Measurements from ENCODE around the gene COBL.

The COBL gene

DNA sequence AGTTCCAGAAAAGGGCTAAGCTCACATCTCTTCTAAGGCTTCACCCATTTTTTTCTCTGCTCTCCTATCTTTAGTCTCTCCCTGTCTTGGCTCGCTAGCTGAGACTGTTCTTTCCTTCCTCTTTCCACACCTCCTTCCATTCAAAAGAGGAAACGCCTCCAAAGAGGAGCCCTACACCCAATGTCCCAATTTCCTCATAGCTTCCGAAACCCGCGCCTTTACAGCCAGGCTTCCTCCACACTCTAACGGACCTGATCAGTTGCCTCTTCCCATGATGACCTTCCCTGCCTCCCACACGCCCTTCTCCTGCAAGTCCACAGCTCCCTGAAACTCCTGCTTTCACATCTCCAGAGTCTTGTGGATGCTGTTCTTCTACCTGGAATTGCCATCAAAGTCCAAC is 71.7 kb downstream of the COBL start:
- no peak overlapping the region for H3K4me3 ChIP-seq (replicated peaks; ENCODE audit: low read depth, low read length)
- no peak for DNase-seq (ENCODE audit: extremely low read depth, low read depth)
- TF ChIP-seq, protein P1, sequence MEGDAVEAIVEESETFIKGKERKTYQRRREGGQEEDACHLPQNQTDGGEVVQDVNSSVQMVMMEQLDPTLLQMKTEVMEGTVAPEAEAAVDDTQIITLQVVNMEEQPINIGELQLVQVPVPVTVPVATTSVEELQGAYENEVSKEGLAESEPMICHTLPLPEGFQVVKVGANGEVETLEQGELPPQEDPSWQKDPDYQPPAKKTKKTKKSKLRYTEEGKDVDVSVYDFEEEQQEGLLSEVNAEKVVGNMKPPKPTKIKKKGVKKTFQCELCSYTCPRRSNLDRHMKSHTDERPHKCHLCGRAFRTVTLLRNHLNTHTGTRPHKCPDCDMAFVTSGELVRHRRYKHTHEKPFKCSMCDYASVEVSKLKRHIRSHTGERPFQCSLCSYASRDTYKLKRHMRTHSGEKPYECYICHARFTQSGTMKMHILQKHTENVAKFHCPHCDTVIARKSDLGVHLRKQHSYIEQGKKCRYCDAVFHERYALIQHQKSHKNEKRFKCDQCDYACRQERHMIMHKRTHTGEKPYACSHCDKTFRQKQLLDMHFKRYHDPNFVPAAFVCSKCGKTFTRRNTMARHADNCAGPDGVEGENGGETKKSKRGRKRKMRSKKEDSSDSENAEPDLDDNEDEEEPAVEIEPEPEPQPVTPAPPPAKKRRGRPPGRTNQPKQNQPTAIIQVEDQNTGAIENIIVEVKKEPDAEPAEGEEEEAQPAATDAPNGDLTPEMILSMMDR (IDR thresholded peaks at IDR 0.05; ENCODE audit: low read depth, low read length, missing control alignments) = no peak

DNA sequence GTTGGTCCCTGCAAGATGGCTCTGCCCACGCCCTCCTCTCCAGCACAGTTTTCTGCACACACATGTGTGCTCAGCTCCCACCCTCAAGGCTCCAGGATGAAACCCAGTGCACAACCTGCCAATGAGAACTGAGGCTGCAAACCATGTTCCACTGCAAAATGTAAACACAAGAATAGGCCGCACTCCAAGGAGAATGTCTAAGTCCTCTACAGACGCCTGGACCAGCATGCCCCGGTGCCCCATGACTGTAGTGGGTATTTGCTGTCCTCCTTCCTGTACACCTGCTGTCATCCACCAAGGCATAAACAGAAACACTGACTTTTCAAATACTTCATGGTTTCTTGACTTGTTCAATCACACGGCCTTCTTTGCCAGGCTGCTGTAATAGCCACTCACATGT is 72.6 kb downstream of the COBL start:
- TF ChIP-seq, protein P1 (IDR thresholded peaks at IDR 0.05; ENCODE audit: low read depth, low read length, missing control alignments) = no peak
- H3K4me3 ChIP-seq (replicated peaks; ENCODE audit: low read depth, low read length) = no peak overlapping the region
- no peak for DNase-seq (ENCODE audit: extremely low read depth, low read depth)

DNA sequence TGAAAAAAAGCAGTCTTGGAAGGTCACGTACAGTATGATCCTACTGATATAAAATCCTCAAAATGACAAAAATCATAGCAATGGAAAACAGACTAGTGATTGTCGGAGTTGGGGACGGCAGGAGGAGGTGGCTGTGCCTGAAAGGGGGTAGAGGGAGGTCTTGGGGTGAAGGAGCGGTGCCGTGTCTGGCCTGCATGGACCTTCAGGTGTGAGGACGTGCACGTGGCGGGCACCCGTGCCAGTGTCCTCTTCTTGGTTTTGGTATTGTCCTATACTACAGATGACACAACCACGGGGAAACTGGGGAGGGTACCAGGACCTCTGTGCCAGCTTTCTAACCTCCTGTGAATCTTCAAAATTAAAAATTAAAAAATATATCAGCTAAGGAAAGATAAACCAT is 73.0 kb downstream of the COBL start:
- no peak for DNase-seq (ENCODE audit: extremely low read depth, low read depth)
- TF ChIP-seq, protein P1 (IDR thresholded peaks at IDR 0.05; ENCODE audit: low read depth, low read length, missing control alignments) = no peak
- H3K4me3 ChIP-seq (replicated peaks; ENCODE audit: low read depth, low read length) = no peak overlapping the region

DNA sequence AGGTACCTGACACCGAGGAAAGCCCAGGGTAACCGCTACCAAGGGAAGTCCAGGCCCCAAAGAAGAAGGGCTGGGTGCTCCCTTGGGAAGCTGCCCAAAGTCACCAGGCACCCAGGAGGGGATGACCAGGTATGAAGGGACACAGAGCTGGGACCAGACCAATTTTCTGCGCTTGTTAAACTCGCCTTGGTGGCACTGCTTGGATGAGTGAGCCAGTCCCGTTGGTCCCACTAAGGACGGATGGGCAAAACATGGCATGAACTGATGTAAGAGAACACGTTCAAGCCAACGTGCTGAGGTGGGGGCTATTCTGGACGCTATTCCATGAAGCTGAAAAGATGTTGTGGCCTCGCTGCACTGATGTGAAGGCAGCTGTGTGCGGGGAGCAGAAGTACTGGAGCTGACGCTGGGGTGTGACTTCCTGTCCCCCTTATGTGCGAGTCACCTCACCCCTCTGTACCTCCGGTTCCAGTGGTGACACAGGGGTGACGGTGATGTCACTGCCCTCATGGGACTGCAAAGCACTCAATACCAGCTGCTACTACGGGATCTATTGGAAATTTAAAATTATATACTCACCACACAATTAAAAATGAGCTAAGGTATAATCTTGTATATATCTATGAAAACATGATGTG is 73.6 kb downstream of the COBL start:
- H3K4me3 ChIP-seq (replicated peaks; ENCODE audit: low read depth, low read length) = no peak overlapping the region
- DNase-seq (ENCODE audit: extremely low read depth, low read depth) = no peak
- TF ChIP-seq, protein P1 (IDR thresholded peaks at IDR 0.05; ENCODE audit: low read depth, low read length, missing control alignments) = no peak

DNA sequence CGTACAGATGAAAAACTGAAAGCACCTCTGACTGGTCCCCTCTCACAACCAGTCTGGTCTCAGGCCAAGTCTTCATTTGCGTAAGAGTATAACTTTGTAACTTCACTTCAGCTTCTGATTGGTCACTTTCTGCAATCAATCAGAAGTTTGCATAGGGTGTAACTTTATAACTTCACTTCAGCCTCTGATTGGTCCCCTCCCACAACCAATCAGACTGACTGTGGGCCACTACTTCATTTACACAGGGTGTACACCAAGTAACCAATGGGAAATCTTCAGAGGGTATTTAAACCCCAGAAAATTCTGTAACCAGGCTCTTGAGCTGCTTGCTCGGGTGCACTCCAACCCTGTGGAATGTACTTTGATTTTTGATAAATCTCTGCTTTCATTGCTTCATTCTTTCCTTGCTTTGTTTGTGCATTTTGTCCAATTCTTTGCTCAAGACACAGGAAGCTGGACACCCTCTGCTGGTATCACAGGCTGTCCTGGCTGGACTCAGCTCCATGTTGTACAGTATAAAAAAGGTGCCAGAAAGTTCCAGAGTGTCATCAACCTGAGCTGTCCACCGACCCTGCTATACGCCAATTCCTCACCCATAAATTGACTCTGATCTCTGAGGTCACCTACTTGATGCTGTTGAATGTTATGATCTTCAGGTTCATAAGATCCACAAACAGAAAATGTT is 74.5 kb downstream of the COBL start:
- no peak for DNase-seq (ENCODE audit: extremely low read depth, low read depth)
- TF ChIP-seq, protein P1 (IDR thresholded peaks at IDR 0.05; ENCODE audit: low read depth, low read length, missing control alignments) = no peak
- H3K4me3 ChIP-seq (replicated peaks; ENCODE audit: low read depth, low read length) = no peak overlapping the region

DNA sequence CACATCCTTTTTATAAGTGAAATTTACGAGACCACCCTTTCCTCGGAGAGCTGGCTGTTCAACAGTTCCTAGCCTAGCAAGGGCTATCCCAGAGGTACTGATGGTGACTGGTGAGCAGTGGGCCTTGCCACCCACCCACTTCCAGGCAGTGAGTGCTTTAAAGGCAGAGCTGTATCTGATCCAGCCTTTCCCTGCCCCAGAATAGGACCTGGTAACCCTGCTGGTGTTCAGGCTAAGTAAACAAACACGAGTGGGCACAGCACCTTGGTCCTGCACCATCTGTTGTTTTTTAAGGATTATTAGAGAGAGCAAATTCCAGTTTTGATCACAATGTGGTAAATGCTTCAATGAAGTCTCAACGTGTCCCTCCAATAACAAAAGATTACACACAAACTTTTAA is 75.7 kb downstream of the COBL start:
- no peak for DNase-seq (ENCODE audit: extremely low read depth, low read depth)
- TF ChIP-seq, protein P1 (IDR thresholded peaks at IDR 0.05; ENCODE audit: low read depth, low read length, missing control alignments) = no peak
- H3K4me3 ChIP-seq (replicated peaks; ENCODE audit: low read depth, low read length) = no peak overlapping the region

Measured in HFF-Myc (cell line).